HG03432 (cell line): ENCODE measurements around the gene NUP88.

Experiments used
- ATAC-seq: cut with Tn5 transposase; IDR thresholded peaks from one replicate; pipeline ENCODE4 v1.9.1; 2021; ENCODE audit warnings: mild to moderate bottlenecking, moderate library complexity; ENCODE audit not compliant: unreplicated experiment

NUP88 gene

GRCh38 chr17:5361426-5361825, 58.0 kb downstream of the NUP88 start:
- ATAC-seq: no peak

GRCh38 chr17:5355421-5356129, 63.9 kb downstream of the NUP88 start:
- no peak for ATAC-seq

- ATAC-seq: no peak
Observed at GRCh38 chr17:5354886-5355415, 64.5 kb downstream of the NUP88 start.

- ATAC-seq: no peak
Observed at GRCh38 chr17:5354310-5354709, 65.2 kb downstream of the NUP88 start.

GRCh38 chr17:5352681-5353289, 66.7 kb downstream of the NUP88 start:
- ATAC-seq: no peak

- ATAC-seq: no peak
Observed at GRCh38 chr17:5344914-5345313, 74.5 kb downstream of the NUP88 start.
